Erythroblast (primary cell): ENCODE results near the gene IGFBP1.

ENCODE experiments used
- GATA1 ChIP-seq: IDR thresholded peaks from 2 replicates; pipeline ENCODE4 v1.6.1; 2011; ENCODE audit warnings: low read depth, mild to moderate bottlenecking, control low read depth, low read length, moderate library complexity
- POLR2A ChIP-seq: IDR thresholded peaks from 2 replicates; pipeline ENCODE4 v1.6.1; 2011; ENCODE audit warnings: mild to moderate bottlenecking, low read length

GRCh38 chr7:45872116-45873034, 15.9 kb upstream of the IGFBP1 start:
- TF ChIP-seq POLR2A (no peak), GATA1 (no peak)
